Endothelial cell of umbilical vein (primary cell): ENCODE measurements around the gene MTCL1. TPM values are rescaled to one million over a fixed set of nuclear protein-coding genes. Genes with fewer than 3 reads are reported as not detected.

Experiments used
- BruUV-seq: library from RNA; stranded (reverse); fragments of 400-500 nt; replicated peaks from 2 replicates; lab custom pipeline; 2021; lab: Mats Ljungman, UMichigan
- CTCF ChIA-PET: fragments of 300-600, 350-600 bp; sonication (Branson Sonifier 250); formaldehyde crosslinking; loops from one replicate; lab custom pipeline; 2021; ENCODE audit warnings: antibody characterized with exemption, inconsistent platforms; lab: Charles Lee
- POLR2A ChIA-PET: fragments of 300-600, 350-600 bp; sonication (Branson Sonifier 250); formaldehyde crosslinking; loops from one replicate; lab custom pipeline; 2021; ENCODE audit warnings: antibody characterized with exemption, inconsistent platforms; lab: Charles Lee
- DNase-seq: peaks from one replicate; pipeline ENCODE4 v3.0.0-alpha.2; 2011; ENCODE audit warnings: low read depth, low spot score
- FAIRE-seq: peaks from 2 replicates; lab custom pipeline; 2011; peaks lifted over from hg19 to GRCh38; lab: Jason Lieb, UNC
- H2AFZ ChIP-seq: 2 replicates; pipeline ENCODE4 v1.6.0; 2012; ENCODE audit warnings: low read depth, low read length, control low read depth, inconsistent platforms
- H3K27ac ChIP-seq: 2 replicates; pipeline ENCODE4 v1.5.1; 2011; ENCODE audit warnings: low read depth, mild to moderate bottlenecking, control low read depth, low read length, moderate library complexity; ENCODE audit not compliant: insufficient read depth
- H3K27me3 ChIP-seq, 2 experiments: 2 replicates each; pipeline versions ENCODE4 v1.6.0 to v1.6.1; 2011; ENCODE audit warnings: low read length in 2 of 2, mixed read lengths in 1 of 2; ENCODE audit not compliant: control insufficient read depth in 2 of 2, insufficient read depth in 2 of 2
- H3K36me3 ChIP-seq, 2 experiments: 2 replicates in 1 of 2; 3 replicates in 1 of 2; pipeline ENCODE4 v1.5.1; 2011; ENCODE audit warnings: low read length in 2 of 2, mild to moderate bottlenecking in 1 of 2, moderate library complexity in 1 of 2; ENCODE audit not compliant: control insufficient read depth in 2 of 2, insufficient read depth in 2 of 2; ENCODE audit errors: extremely low read depth in 1 of 2
- H3K4me1 ChIP-seq: 3 replicates; pipeline ENCODE4 v1.5.1; 2011; ENCODE audit warnings: mild to moderate bottlenecking, low read length; ENCODE audit not compliant: control insufficient read depth, insufficient read depth; ENCODE audit errors: extremely low read depth
- H3K4me2 ChIP-seq: 2 replicates; pipeline ENCODE4 v1.6.1; 2011; ENCODE audit warnings: low read length, control low read depth, mixed read lengths; ENCODE audit not compliant: insufficient read depth
- H3K4me3 ChIP-seq, 3 experiments: fragments of 200-600 bp in 1 of 3; sonication (generic), shearing (Covaris generic) in 1 of 3; replicated peaks in 1 of 3; 2 replicates each; pipeline ENCODE4 v1.5.1; 2011 to 2016; ENCODE audit warnings: control low read depth in 3 of 3, low read length in 3 of 3, mild to moderate bottlenecking in 2 of 3, inconsistent platforms in 1 of 3, low read depth in 1 of 3, moderate library complexity in 1 of 3; ENCODE audit not compliant: insufficient read depth in 1 of 3
- H3K79me2 ChIP-seq: 2 replicates; pipeline ENCODE4 v1.6.0; 2012; ENCODE audit warnings: low read length, inconsistent platforms; ENCODE audit not compliant: control insufficient read depth, insufficient read depth
- H3K9ac ChIP-seq: replicated peaks from 2 replicates; pipeline ENCODE3; 2011; ENCODE audit warnings: low read length, control low read depth; ENCODE audit not compliant: insufficient read depth; ENCODE audit errors: extremely low read depth
- H3K9me1 ChIP-seq: replicated peaks from 3 replicates; pipeline ENCODE4 v1.6.0; 2011; ENCODE audit warnings: mild to moderate bottlenecking, low read length; ENCODE audit not compliant: control insufficient read depth, insufficient read depth; ENCODE audit errors: extremely low read depth
- H3K9me3 ChIP-seq: replicated peaks from 2 replicates; pipeline ENCODE4 v1.5.1; 2012; ENCODE audit warnings: low read length, inconsistent platforms; ENCODE audit not compliant: control insufficient read depth, insufficient read depth
- H4K20me1 ChIP-seq: replicated peaks from 2 replicates; pipeline ENCODE3; 2011; ENCODE audit warnings: mild to moderate bottlenecking, low read length; ENCODE audit not compliant: control insufficient read depth, insufficient read depth; ENCODE audit errors: extremely low read depth
- CTCF ChIP-seq, 2 donors: IDR thresholded peaks; 1 replicate in 1 of 2; 2 replicates in 1 of 2; pipeline ENCODE4 v1.5.1; 2011; ENCODE audit warnings: low read length in 2 of 2, mild to moderate bottlenecking in 2 of 2, moderate library complexity in 2 of 2, control low read depth in 1 of 2, inconsistent platforms in 1 of 2, low read depth in 1 of 2; ENCODE audit not compliant: insufficient read depth in 1 of 2; ENCODE audit errors: extremely low read depth in 1 of 2
- EZH2 ChIP-seq: IDR thresholded peaks from 2 replicates; pipeline ENCODE4 v1.6.1; 2012; ENCODE audit warnings: borderline replicate concordance, low read depth, mild to moderate bottlenecking, moderate library complexity, low read length, inconsistent platforms; ENCODE audit not compliant: severe bottlenecking
- FOS ChIP-seq: IDR thresholded peaks from 2 replicates; pipeline ENCODE4 v1.6.1; 2011; ENCODE audit warnings: mild to moderate bottlenecking, low read length, moderate library complexity, borderline replicate concordance; ENCODE audit not compliant: insufficient read depth
- GATA2 ChIP-seq: IDR thresholded peaks from 2 replicates; pipeline ENCODE4 v1.7.0; 2011; ENCODE audit warnings: low read depth, mild to moderate bottlenecking, moderate library complexity, mixed read lengths, low read length; ENCODE audit not compliant: insufficient read length, insufficient read depth
- JUN ChIP-seq: IDR thresholded peaks from 2 replicates; pipeline ENCODE4 v1.6.1; 2011; ENCODE audit warnings: borderline replicate concordance, low read depth; ENCODE audit not compliant: insufficient read length, insufficient read depth
- MAX ChIP-seq: IDR thresholded peaks from 2 replicates; pipeline ENCODE4 v1.6.1; 2011; ENCODE audit not compliant: insufficient read depth, insufficient read length
- MYC ChIP-seq: IDR thresholded peaks from one replicate; pipeline ENCODE4 v1.6.1; 2011; ENCODE audit warnings: mild to moderate bottlenecking, low read depth, low read length
- POLR2A ChIP-seq: IDR thresholded peaks from 2 replicates; pipeline ENCODE4 v1.6.1; 2012; ENCODE audit warnings: low read depth, mild to moderate bottlenecking, control low read depth, low read length
- POLR2AphosphoS5 ChIP-seq: IDR thresholded peaks from 2 replicates; pipeline ENCODE4 v1.6.1; 2012; ENCODE audit warnings: low read depth, mild to moderate bottlenecking, control low read depth, low read length, moderate library complexity; ENCODE audit not compliant: insufficient read depth
- dilution Hi-C: fragments of 300-500 bp; cut with MboI; formaldehyde crosslinking; loops from one replicate; pipeline ENCODE4 v1.15.0; 2019; ENCODE audit warnings: low sequenced_read_pairs; ENCODE audit not compliant: extremely low pct_ligation_motif_present
- intact Hi-C: fragments of 100-400 bp; cut with micrococcal nuclease; formaldehyde crosslinking; loops from one replicate; pipeline ENCODE4 v1.10.0; 2022
- polyA plus RNA-seq, 4 experiments: library from polyadenylated mRNA; depleted of rRNA in 3 of 4; stranded (reverse) in 3 of 4; unstranded in 1 of 4; fragments of >200 nt; gene quantifications; 2 replicates each; pipeline versions ENCODE4 v1.2.1 to v1.2.3, GENCODE V29; 2011 to 2012; ENCODE audit warnings: missing spikeins in 1 of 4
- total RNA-seq: library from RNA; stranded (reverse); gene quantifications from 2 replicates; pipeline ENCODE4 v1.2.3, GENCODE V29; 2021

MTCL1 gene
- total and polyA plus RNA-seq, 2 donors (not counting 3 experiments of a cell fraction or from before 2014, with no cell fraction given) = 11.9 to 75.7 TPM

DNA sequence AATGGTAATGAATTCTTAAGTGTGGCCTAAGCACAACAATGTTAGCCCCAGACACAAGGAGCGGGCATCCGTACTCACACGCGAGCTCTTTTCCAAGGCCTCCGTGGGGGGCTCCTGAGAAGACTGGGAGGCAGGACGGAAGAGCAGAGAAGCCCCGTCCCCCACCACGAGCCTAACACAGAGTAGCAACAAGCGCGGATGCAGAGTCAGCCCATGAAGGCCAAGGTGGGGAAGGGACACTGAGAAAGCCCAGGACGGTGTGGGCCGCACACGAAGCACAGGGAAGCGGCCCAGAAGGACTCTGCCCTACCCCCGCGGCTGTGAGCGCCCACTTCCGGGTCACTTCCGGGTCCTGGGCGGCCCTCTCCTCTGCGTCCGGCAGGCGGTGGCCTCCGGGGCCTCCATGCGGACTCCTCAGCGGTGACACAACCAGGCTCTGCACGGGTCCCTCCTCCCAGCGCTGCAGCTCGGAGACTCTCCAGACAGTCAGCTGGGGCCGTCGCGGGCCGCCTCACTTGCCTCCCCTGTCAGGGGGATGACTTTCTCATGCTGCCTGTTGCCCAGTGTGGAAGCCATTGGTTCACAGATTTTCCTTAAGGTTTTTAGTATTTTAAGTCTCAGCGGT is 151.5 kb downstream of the MTCL1 start:
- POLR2A ChIA-PET = no interaction called here

More for the DNA sequence above, 151.5 kb downstream of the MTCL1 start:
- TF ChIP-seq MAX = no peak
- TF ChIP-seq EZH2 = no peak
- TF ChIP-seq POLR2AphosphoS5 = no peak
- TF ChIP-seq CTCF (IDR thresholded peaks at IDR 0.05; ENCODE audit: extremely low read depth in 1 of 2, insufficient read depth in 1 of 2, low read depth in 1 of 2, low read length in 2 of 2) = no peak
- TF ChIP-seq POLR2A = no peak
- no peak for TF ChIP-seq MYC
- TF ChIP-seq JUN = no peak
- TF ChIP-seq FOS = no peak
- TF ChIP-seq GATA2 = no peak
- Histone ChIP-seq H3K4me3 (no peak overlapping the region), H4K20me1 (no peaks in the 10 kb centered on the region), H3K9me3 (no peaks in the 10 kb centered on the region), H3K36me3 (no peaks in the 10 kb centered on the region), H3K4me2 (no peak overlapping the region), H3K79me2 (no peaks in the 10 kb centered on the region), H3K4me1 (no peaks in the 10 kb centered on the region), H3K9ac (no peak overlapping the region), H2AFZ (no peak overlapping the region), H3K27ac (no peak overlapping the region), H3K27me3 (peaks cover 6 to 23% of the 10 kb centered on the region in 2 experiments), H3K9me1 (no peaks in the 10 kb centered on the region)
- intact Hi-C loops (no loop called here), dilution Hi-C loops (no loop called here)
- BruUV-seq = no TSS peak
- CTCF ChIA-PET = interaction anchor here (0.9 to 1.3 kb wide), 2 partner anchors 9 to 12 kb away, joined by 3 read pairs; no protein-coding TSS in a partner anchor
- no peak for DNase-seq
- no peak for FAIRE-seq
